Measurements from ENCODE around the gene ORM2. TPM values are rescaled to one million over a fixed set of nuclear protein-coding genes. Genes with fewer than 3 reads are reported as not detected.
A peak's percentile ranks its signal among the peaks of the same experiment; 100 is the strongest.
"Not testable (repeated sequence)": the region's sequence is repeated elsewhere in the genome, so short reads cannot be mapped to it uniquely, and the experiment has no call there.

ORM2 gene
- total RNA-seq, 2 experiments from 2014 or later, result not detected

DNA sequence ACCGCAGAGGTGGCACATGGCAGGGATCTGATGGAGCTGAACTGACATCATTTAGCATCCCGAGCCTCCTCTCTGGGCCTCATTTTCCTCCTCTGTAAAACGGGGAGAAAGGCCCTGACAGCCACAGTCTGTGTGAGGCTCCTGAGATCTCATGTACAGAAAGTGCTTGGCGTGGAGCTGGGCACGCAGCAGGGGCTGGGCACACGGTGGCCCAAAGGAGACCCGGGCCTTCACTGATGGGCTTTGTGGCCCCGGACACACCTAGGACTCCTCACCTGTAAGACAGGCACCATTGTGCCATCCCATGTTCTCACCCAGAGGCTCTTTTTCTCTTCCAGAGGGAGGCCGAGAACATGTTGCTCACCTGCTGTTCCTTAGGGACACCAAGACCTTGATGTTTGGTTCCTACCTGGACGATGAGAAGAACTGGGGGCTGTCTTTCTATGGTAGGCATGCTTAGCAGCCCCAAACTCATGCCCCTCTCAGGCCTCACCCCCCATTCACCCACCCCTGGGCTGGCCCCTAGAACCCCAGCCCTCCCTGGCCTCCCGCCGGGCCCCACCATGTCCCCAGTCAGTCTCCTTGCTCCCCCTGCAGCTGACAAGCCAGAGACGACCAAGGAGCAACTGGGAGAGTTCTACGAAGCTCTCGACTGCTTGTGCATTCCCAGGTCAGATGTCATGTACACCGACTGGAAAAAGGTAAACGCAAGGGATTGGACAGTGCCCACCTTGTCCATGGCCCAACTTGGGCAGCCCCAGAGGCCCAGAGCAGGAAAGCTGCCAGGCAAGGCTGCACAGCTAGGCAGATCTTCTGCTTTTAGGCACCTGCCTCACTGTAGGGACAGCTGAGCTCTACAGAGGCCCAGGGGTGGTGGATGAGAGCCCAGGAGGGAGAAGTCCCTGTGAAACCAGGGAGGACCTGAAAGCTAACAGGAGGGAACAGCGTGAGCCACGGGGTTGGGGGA is 1.8 kb downstream of the ORM2 start:
- H3K4me1 Mint-ChIP-seq, DNase-seq, H3K27me3 Mint-ChIP-seq, H3K4me3 Mint-ChIP-seq, H3K9me3 Mint-ChIP-seq: not testable (repeated sequence)
- Mint-ChIP-seq H3K36me3 (peaks cover 18% of the 10 kb centered on the region), H3K27ac (peak overlapping the region; percentile 34)

- H3K27me3 Mint-ChIP-seq, DNase-seq, H3K9me3 Mint-ChIP-seq, H3K4me3 Mint-ChIP-seq, H3K4me1 Mint-ChIP-seq: not testable (repeated sequence)
- H3K36me3 Mint-ChIP-seq, result peaks cover 23% of the 10 kb centered on the region
- H3K27ac Mint-ChIP-seq, result peak overlapping the region; percentile 61
Measured at GRCh38 chr9:114332474-114333040, 2.9 kb downstream of the ORM2 start.

- peaks cover 25% of the 10 kb centered on the region for H3K36me3 Mint-ChIP-seq
- not testable (repeated sequence) for H3K27ac Mint-ChIP-seq, DNase-seq, H3K4me3 Mint-ChIP-seq, H3K9me3 Mint-ChIP-seq, H3K27me3 Mint-ChIP-seq
- peaks cover 10% of the 10 kb centered on the region for H3K4me1 Mint-ChIP-seq
Measured at GRCh38 chr9:114333718-114334117, 4.0 kb downstream of the ORM2 start.

DNA sequence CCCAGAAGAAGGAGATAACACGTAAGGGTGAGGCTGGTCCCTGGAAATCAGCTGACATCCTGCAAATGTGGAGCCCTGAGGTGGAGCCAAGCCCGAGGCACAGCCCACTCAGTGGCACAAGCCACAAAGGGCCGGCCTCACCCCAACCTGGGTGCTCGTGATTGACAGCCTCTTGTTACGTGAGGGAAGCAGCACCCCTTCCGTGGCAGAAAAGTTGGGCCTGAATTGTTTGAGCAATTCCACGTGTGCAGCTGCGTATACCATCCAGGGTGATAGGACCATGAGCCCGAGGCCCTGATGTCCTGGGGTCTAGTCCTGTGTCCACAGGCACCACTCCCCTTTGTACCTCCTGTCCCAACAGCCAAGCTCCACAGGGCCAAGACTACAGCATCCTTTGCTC is 4.8 kb downstream of the ORM2 start:
- Mint-ChIP-seq H3K27ac (no peak overlapping the region), H3K9me3 (peaks cover 2% of the 10 kb centered on the region), H3K27me3 (no peaks in the 10 kb centered on the region), H3K36me3 (peaks cover 33% of the 10 kb centered on the region), H3K4me1 (peaks cover 15% of the 10 kb centered on the region), H3K4me3 (no peak overlapping the region)
- DNase-seq, result no peak

DNA sequence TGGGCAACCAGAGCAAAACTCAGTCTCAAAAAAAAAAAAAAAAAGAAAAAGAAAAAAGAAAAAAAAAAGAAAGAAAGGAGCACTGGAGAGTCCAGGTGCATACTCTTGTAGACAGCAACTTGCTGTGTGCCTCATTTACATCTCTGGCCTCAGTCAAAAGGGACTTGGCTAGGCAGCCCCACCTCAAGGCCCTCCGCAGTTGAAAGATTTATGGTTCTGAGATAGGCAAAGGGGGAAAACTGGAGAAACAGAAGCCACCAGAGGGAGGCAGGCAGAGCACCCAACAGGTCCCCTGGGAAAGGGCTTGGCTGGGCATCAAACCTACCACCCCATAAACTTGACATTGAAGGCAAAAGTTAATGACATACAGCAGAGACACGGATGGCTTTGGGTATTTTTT is 6.1 kb downstream of the ORM2 start:
- peaks cover 2% of the 10 kb centered on the region for H3K9me3 Mint-ChIP-seq
- peaks cover 44% of the 10 kb centered on the region for H3K36me3 Mint-ChIP-seq
- peaks cover 14% of the 10 kb centered on the region for H3K4me1 Mint-ChIP-seq
- H3K4me3 Mint-ChIP-seq, result no peak overlapping the region
- no peaks in the 10 kb centered on the region for H3K27me3 Mint-ChIP-seq
- H3K27ac Mint-ChIP-seq, result peak overlapping the region; percentile 48
- DNase-seq, result no peak

DNA sequence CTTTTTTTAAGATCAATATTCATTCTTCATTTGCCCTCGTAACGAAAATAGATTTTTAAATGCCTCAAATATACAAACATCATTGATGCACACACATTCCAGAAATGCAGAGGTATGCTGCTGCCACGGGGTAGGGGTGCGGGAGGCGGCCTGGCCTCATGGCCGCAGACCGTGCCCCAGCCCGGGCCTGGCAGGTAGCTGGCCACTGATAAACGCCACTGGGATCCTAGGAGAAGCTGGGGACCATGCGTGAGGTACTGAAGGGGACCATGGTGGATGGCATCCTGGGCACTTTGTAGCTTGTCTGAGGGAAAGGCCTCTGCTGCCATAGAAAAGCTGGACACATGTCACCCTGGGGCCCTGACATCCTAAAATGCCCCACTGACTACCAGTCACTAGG is 6.5 kb downstream of the ORM2 start:
- no peaks in the 10 kb centered on the region for H3K27me3 Mint-ChIP-seq
- H3K27ac Mint-ChIP-seq, result peak overlapping the region; percentile 48
- no peak for DNase-seq
- no peak overlapping the region for H3K4me3 Mint-ChIP-seq
- peaks cover 10% of the 10 kb centered on the region for H3K4me1 Mint-ChIP-seq
- peaks cover 45% of the 10 kb centered on the region for H3K36me3 Mint-ChIP-seq
- peaks cover 2% of the 10 kb centered on the region for H3K9me3 Mint-ChIP-seq

GRCh38 chr9:114336699-114337395 is 7.2 kb downstream of the ORM2 start:
- peaks cover 51% of the 10 kb centered on the region for H3K36me3 Mint-ChIP-seq
- peaks cover 2% of the 10 kb centered on the region for H3K9me3 Mint-ChIP-seq
- no peak overlapping the region for H3K4me3 Mint-ChIP-seq
- DNase-seq, result no peak
- peaks cover 13% of the 10 kb centered on the region for H3K4me1 Mint-ChIP-seq
- H3K27me3 Mint-ChIP-seq, result no peaks in the 10 kb centered on the region
- peak overlapping the region; percentile 48 for H3K27ac Mint-ChIP-seq

DNA sequence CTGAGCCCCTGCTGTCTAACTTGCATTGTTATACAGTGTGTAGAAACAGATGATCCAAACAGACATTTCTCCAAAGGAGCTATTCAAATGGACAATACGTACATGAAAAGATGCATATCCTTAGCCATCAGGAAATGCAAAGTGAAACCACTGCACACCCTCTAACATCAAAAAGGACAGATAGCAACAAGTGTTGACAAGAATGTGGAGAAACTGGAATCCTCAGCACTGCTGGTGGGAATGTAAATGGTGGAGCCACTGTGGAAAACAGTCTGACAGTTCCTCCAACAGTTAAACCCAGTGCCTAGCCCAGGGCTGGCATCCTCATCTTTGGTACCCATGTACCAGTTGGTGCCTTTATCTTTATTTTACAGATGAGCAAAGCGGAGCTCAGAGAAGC is 8.5 kb downstream of the ORM2 start:
- no peak for DNase-seq
- peak overlapping the region; percentile 60 for H3K27ac Mint-ChIP-seq
- no peak overlapping the region for H3K4me3 Mint-ChIP-seq
- H3K36me3 Mint-ChIP-seq, result peaks cover 53% of the 10 kb centered on the region
- peaks cover 13% of the 10 kb centered on the region for H3K4me1 Mint-ChIP-seq
- H3K9me3 Mint-ChIP-seq, result peaks cover 2% of the 10 kb centered on the region
- no peaks in the 10 kb centered on the region for H3K27me3 Mint-ChIP-seq

DNA sequence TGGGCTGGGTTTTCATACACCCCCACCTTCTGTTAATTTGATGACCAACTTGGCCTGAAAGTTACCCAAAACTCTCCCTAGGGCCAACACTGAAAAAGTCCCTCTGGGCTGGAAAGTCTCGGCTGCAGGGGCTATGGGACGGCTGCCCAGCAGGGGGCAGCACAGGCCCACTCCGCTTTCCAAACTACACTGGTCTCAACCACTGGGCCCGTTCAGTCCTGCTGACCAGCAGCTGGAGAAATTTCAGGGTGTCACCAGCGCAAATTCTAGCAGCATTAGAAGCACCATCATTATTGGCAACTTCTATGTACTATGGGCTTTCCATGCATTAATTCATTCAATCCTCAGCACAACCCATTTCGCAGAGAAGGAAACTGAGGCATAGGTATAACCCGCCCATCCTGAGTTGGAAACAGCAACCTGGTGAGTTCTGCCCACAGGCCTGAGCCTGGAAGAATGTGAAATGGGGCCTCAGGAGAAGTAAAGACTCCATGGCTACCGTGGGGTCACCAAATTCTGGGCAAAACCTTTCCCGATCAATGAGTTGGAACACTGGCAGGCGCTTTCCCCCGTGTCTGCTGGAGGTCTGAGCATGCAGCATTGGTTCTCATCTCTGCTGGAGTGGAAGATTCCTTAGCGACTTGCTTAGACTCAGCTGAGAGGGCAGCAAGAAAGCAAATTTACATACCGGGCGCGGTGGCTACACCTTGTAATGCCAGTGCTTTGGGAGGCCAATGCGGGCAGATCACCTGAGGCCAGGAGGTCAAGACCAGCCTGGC is 9.7 kb downstream of the ORM2 start:
- H3K27ac Mint-ChIP-seq, result peak overlapping the region; percentile 76

DNA sequence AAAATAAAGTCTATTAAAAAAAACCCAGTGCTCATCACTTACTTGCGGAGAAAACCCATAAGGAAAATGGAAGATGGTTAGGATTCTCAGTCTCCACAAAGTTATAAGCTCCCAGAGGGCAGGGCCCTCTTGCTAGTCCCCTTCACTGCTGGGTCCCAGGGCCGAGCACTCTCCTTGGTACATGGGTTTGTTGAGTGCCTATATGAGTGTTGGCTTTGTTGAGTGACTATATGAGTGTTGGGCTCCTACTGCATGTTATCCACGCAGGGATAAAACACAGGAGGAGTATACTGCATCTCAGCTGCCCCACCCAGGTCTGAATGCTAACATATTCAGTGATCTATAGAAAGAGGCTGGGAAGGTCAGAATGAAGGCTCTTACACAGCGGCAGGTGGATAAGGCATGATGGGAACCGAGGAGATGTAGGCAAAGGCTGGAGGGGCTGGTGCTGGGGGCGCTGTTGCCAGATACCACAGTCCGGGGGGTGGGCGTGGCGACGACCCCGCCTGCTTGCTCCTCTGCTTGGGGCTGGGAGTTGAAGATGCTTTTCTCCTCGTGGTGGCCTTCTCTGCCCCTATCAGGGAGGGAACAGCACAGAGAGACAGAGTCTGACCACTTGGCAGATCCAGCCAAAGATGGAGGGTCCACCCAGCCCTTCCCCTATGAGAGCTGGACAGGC is 11.6 kb downstream of the ORM2 start:
- peak overlapping the region; percentile 66 for H3K27ac Mint-ChIP-seq
- H3K9me3 Mint-ChIP-seq, result no peaks in the 10 kb centered on the region
- H3K4me3 Mint-ChIP-seq, result no peak overlapping the region
- H3K36me3 Mint-ChIP-seq, result peaks cover 56% of the 10 kb centered on the region
- peaks cover 18% of the 10 kb centered on the region for H3K4me1 Mint-ChIP-seq
- H3K27me3 Mint-ChIP-seq, result no peaks in the 10 kb centered on the region
- no peak for DNase-seq

More for the DNA sequence above, 9.7 kb downstream of the ORM2 start:
- peaks cover 59% of the 10 kb centered on the region for H3K36me3 Mint-ChIP-seq
- peak; percentile 62 for DNase-seq
- H3K4me3 Mint-ChIP-seq, result no peak overlapping the region
- peaks cover 2% of the 10 kb centered on the region for H3K9me3 Mint-ChIP-seq
- no peaks in the 10 kb centered on the region for H3K27me3 Mint-ChIP-seq
- H3K4me1 Mint-ChIP-seq, result peaks cover 13% of the 10 kb centered on the region

DNA sequence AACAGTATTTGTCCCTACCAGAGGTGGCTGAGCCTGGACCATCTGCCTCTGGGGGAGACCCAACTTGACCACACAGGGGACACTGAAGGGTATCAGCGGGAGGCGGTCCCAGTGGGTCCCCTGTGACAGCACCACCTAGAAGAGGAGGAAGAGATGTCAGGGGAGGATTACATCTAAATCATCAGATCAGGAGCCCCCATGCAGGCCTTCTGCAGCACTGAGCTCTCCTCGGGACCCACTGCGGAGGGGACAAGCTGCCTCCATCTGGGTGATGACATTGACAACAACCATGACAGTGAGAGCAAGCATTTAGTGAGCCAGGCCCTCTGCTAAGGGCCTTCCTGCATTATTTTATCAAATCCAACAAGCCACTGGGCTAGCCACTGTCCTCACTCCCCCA is 12.3 kb downstream of the ORM2 start:
- Mint-ChIP-seq H3K27me3 (no peaks in the 10 kb centered on the region), H3K36me3 (peaks cover 58% of the 10 kb centered on the region), H3K9me3 (no peaks in the 10 kb centered on the region), H3K4me3 (no peak overlapping the region), H3K27ac (peak overlapping the region; percentile 66), H3K4me1 (peaks cover 24% of the 10 kb centered on the region)
- DNase-seq, result no peak

GRCh38 chr9:114342755-114343440 is 13.2 kb downstream of the ORM2 start:
- no peaks in the 10 kb centered on the region for H3K27me3 Mint-ChIP-seq
- H3K27ac Mint-ChIP-seq, result peak overlapping the region; percentile 73
- no peak for DNase-seq
- H3K36me3 Mint-ChIP-seq, result peaks cover 57% of the 10 kb centered on the region
- no peak overlapping the region for H3K4me3 Mint-ChIP-seq
- no peaks in the 10 kb centered on the region for H3K9me3 Mint-ChIP-seq
- H3K4me1 Mint-ChIP-seq, result peaks cover 27% of the 10 kb centered on the region

DNA sequence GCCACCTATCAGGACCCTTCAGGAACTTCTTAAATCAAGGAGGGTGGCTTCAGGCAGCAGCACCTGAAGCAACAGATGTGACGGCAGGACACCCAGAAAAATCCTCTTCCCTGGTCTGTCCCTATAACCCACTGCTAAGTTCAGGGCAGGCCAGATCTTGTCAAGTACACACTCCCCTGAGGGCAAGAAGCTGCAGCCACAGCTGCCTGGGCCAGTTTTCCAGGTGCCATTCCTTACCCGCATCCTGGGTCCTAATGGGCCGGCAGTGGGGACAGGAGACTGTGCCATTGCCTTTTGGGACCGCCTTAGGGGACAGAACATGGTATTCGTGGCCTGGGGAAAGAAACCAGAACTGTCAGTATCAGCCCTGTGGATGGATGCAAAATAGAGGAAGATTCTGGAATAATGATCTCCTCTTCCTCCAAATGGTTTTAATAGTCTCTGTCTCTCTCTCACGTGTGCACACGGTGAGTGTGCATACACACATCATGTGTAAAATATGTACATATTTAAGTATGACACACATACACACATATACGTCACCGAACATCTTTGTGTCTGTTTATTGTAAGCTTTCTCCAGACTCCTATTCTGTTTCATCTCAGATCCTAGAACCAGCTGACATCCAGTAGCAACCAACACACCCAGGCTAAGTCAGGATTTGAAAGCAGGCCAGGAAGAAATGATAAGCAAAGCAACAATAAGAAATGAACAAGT is 14.0 kb downstream of the ORM2 start:
- H3K36me3 Mint-ChIP-seq, result peaks cover 62% of the 10 kb centered on the region
- no peak overlapping the region for H3K4me3 Mint-ChIP-seq
- peaks cover 32% of the 10 kb centered on the region for H3K4me1 Mint-ChIP-seq
- H3K9me3 Mint-ChIP-seq, result no peaks in the 10 kb centered on the region
- H3K27ac Mint-ChIP-seq, result peak overlapping the region; percentile 73
- DNase-seq, result no peak
- no peaks in the 10 kb centered on the region for H3K27me3 Mint-ChIP-seq
